ELR (cell line): ENCODE measurements around the gene LRWD1.
"Not testable (repeated sequence)": the region's sequence is repeated elsewhere in the genome, so short reads cannot be mapped to it uniquely, and the experiment has no call there.

Source experiments
- DNase-seq: peaks from one replicate; pipeline ENCODE4 v3.0.0-alpha.2; 2015; ENCODE audit warnings: low read depth

LRWD1 gene

GRCh38 chr7:102496861-102497260 is 32.1 kb downstream of the LRWD1 start:
- not testable (repeated sequence) for DNase-seq

DNA sequence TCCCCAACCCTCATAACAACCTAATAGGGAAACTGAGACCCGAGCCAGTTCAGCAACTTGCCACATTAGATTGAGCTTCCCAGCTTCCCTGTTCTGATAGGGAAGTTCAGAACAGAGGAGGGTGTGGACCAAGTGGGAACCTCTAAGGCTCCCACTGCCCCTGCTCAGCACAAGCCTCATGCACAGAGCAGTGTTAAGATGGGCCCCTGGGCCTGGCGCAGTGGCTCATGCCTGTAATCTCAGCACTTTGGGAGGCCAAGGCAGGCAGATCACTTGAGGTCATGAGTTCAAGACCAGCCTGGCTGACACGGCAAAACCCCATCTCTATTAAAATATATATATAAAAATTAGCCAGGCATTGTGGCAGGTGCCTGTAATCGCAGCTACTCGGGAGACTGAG is 32.5 kb downstream of the LRWD1 start:
- not testable (repeated sequence) for DNase-seq

GRCh38 chr7:102498321-102498720 is 33.5 kb downstream of the LRWD1 start:
- not testable (repeated sequence) for DNase-seq

DNA sequence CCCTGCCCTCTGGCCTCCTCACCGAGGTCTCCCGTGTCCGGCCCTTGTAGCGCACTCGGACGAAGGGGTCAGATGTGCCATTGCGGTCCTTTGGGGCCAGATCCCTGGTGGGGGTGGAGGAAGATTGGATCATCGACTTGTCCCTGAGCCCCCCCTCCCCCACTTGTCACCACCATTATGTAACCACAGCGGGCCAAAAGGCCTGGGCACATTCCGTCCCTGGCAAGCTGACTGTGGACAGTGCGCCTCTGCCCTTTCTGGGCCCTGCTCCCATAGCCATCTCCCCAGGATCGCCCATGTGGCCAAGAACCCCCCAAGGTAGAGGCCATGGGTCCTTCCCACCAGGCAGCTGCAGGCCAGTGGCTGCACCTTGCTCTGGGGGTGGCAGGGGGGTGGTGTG is 38.4 kb downstream of the LRWD1 start:
- DNase-seq = not testable (repeated sequence)

DNA sequence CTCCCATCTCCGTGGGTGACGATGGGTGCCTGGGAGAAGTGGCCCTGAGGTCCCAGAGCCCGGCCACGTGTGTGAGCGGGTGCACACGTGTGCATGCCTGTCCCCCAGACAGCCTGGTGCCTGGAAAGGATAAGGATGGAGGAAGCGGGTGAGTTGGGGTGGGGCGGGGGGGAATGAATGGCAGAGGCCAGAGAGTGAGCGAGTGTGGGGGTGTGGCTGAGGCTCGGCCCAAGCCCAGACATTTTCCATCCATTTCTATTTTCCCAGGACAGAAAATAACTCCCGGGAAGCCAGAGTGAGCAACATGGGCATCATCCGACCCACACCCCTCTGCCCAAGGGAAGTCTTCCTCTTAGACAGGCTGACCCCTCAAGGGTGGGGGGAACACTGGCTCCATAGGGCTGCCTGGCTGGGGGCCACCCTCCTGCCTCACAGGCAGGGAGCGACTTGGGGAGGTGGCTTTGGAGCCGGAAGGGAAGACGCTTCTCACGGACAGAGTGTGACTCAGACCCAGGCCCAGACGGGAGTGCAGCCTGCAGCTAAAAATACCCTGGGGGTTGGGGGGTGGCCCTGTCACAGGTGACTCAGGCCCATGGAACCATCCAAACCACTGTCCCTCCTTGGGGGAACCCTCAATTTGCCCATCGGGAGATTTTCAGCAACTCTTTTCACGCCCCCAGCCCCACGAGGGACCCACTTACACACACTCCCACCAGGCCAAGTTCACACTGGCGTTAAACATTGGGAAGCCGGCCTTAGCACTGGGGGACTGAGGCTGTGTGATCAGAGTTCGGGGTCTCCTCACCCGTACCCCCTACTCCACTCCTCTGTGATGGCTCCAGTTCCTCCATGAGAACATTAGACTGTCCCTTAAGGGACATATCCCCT is 40.8 kb downstream of the LRWD1 start:
- DNase-seq = not testable (repeated sequence)

DNA sequence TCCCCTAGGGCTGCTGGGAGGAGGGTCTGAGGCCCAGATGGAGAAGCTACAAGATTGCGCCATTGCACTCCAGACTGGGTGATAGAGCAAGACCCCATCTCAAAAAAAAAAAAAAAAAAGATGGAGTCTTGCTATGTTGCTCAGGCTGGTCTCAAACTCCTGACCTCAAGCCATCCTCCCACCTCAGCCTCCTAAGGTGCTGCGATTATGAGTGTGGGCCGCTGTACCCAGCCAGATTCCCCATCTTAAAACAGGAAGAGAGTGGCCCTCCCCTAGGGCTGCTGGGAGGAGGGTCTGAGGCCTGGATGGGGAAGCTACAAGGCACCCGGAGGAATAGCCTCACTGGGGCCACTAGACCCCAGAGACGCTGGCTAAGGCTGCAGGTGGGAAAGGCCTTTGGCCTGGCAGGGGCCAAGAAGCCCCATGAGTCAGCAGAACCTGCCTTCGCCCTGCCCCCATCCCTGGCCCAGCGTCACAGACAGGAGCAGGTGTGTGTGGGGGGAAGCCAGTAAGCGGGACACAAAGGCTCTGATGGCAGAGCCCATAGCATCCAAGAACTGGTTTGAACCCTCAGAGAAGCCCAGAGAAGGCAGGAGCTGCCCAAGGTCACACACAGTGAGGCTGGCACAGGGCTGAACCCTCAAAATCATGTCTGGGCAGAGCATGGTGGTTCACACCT is 42.8 kb downstream of the LRWD1 start:
- not testable (repeated sequence) for DNase-seq

DNA sequence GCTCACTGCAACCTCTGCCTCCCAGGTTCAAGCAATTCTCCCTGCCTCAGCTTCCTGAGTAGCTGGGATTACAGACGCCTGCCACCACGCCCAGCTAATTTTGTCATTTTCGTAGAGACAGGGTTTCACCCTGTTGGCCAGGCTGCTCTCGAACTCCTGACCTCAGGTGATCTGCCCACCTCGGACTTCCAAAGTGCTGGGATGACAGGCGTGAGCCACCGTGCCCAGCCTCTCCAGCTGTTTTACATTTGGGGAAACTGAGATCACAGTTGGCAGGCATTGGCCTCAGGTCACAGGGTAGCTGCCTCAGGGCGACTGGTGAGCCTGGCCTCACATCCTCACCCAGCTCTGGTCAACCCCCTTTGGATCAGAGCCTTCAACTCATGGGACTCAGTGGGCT is 45.8 kb downstream of the LRWD1 start:
- DNase-seq = not testable (repeated sequence)

DNA sequence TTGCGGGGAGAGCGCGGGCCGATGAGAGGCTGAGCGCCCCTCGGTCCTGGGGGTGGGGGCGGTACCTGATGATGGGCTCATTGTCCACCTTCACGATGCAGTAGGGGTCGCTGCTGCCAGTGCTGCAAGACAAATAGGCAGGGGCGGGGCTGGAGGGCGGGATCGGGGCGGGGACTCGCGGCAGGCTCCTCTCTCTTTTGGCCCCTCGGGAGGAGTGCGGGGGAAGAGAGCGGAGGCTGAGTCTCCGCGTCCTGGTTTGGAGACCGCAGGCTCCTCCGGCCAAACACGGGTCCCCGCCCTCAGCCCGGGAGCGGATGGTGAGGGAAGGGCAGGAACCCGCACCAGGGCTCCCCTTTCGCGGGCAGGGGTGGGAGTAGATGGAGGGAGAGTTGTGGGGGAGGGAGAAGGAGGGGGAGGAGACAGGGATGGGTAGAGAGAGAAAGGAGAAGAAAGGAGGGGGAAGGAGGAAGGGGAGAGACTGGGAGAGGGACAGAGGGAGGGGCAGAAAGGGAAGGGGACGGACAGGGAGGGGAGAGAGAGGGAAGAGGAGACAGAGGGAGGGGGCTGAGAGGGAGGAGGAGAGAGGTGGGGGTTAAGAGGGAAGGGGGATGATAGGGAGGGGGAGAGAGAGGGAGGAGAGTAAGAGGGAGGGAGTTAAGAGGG is 47.2 kb downstream of the LRWD1 start:
- DNase-seq = not testable (repeated sequence)

DNA sequence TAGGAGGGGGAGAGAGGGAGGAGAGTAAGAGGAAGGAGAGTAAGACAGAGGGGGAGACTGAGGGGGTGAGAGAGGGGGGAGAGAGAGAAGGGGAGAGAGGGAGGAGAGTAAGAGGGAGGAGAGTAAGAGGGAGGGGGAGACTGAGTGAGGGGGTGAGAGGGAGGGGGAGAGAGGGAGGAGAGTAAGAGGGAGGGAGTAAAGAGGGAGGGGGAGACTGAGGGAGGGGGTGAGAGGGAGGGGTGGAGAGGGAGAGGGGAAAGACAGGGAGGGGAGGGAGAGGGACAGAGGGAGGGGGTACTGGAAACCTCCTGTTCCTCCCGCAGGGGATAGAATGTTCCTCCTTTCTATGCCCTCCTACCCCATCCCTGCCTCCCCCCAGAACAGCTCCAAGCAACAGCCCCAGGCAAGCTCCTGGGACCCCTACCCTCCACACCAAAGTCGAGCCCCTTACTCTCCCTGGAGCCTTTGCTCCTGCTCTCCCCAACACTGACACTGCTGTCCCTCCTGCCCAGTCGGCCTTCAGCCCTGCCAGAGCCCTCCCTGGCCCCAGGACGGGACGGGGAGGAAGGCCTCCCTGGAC is 47.9 kb downstream of the LRWD1 start:
- peak; percentile 50 for DNase-seq

DNA sequence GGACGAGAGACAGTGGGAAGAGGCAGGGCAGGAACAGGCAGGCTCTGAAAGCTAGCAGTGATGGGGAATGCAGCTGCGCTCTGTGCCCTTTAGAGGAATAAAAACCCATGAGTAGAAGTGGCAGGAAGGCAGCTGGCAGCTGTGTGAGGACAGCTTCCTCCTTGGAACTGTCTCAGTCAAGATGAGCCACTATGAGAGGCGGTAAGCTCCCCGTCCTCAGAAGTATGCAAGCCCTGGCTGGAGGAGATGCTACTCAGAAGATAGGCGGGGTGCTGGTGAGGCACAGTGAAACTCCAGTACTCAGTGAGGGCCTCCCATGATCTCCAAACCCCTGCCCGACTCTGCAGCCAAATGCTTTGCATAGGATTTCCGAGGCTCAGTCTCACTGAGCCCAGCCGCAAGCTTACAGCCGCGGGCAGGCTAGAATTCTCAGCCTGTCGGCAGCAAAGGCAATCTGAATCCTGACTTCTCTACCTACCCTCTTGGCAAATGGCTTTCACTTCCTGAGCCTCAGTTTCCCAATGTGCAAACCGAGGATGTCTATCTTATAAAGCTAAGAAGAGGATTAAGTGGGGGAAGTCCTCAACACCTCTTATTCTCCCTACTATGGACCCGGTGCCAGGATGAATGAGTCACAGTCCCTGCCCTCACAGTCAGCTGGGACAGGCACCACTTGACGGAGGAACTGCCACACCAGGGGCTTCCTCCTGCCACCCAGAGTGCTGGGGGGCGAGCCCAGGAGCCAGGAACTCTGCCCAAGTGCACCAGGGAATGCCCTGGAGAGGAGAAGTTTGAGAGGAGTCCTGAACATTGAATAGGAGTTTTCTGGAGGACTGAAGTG is 50.3 kb downstream of the LRWD1 start:
- DNase-seq = not testable (repeated sequence)

- DNase-seq = not testable (repeated sequence)
These were observed 51.1 kb downstream of the LRWD1 start for GRCh38 chr7:102515889-102516288.

GRCh38 chr7:102516951-102517350 is 52.2 kb downstream of the LRWD1 start:
- DNase-seq = not testable (repeated sequence)

- DNase-seq = peak; percentile 38
These were observed 52.9 kb downstream of the LRWD1 start, which contains the start of gene RASA4B for GRCh38 chr7:102517550-102518147. RASA4B (minus strand) TSS chr7:102517777; CDS start chr7:102517710, 67 bp downstream.

DNA sequence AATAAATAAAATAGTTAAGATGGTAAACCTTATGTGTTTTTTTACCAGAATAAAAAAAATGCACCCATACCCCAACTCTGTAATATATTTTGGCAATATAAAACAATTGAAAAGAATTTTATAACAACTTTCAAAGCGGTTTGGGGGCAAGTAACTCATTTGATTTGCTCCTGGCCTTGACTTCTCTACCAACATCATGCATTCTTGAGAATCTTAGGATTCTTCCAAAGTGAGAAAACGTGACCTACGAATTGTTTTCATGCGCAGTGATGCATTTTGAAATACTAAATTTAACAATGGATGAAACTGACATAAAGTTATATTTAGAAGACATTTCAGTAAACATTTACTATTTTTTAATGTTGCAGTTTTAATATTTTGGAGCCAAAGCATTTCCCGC is 56.0 kb downstream of the LRWD1 start:
- DNase-seq = not testable (repeated sequence)
